Fibroblast of skin of back (primary cell): ENCODE data around the gene DTL.

Experiments used
- DNase-seq: peaks from one replicate; pipeline ENCODE4 v3.0.0-alpha.2; 2013

Gene DTL

DNA sequence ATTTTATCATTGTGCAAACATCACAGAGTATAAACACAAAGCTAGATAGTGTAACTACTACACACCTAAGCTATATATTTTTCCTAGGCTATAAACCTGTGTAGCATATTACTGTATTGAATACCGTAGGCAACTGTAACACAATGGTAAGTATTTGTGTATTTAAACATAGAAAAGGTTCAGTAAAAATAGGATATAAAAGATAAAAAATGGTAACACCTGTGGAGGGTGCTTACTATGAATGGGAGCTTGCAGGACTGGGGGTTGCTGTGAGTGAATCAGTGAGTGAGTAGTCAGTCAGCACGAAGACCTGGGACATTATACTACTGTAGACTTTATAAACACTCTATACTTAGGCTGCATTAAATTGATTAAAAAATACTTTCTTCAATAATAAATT lies 4.1 kb downstream of the DTL start:
- no peak for DNase-seq

DNA sequence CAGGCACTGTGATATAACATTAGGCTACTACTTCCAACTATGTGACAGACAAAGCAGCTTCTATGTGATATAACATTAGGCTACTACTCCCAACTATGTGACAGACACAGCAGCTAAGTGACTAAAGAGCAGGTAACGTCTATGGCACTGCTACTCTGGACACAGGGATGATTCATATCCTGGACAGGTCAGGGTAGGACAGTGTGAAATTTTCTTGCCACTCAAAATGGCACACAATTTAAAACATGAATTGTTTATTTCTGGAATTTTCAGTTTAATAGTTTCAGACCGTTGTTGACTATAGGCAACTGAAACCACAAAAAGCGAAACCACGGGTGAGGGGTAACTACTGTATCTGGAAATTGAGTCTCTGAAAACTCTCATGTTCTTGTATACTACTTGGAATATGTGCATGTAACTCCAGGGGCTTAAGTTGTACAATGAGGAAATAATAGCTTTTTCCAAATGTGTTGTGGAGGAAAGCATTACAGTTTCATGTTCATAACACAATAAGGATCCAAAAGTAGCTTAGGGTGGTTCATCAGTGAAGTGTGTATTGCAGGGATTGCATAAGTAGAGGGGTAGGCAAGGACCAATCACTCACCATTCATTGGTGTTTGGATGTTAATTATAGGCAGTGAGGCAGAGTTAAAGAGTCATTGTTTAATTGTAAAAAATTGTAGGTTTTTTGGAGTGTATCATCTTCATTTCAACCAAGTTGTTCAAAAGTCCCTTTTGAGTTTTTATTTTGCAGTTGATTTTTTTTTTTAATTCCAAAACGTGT lies 5.3 kb downstream of the DTL start:
- DNase-seq = no peak

DNA sequence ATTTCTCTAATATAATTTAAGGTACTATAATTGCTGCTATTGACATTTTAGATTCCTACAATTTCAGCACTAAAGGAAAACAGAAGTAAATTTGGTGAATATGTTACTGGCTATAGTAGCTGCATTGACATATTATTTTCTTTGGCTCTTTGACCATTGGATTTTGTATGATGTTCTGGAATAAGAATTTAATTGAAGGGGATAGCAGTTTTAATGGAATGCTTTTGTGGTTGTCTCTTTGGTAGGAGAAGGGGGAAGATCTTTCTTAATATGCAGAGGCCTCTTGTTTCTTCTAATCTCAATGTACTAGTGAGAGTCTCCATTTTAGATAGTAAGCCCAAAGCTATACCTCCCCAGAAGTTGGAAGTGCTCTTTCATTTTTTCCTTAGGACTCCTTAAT lies 6.9 kb downstream of the DTL start:
- peak; percentile 60 for DNase-seq

DNA sequence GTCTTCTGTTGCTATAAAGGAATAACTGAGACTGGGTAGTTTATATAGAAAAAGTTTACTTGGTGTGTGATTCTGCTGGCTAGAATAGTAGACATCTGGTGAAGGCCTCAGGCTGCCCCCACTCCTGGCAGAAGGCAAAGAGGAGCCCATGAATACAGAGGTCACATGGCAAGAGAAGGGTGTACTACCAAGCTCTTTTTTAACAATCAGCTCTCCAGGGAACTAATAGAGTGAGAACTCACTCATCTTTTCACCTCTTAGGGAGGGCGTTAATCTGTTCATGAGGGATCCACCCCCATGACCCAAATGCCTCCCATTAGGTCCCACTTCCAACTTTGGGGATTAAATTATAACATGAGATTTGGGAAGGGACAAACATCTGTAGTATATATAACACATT lies 9.3 kb downstream of the DTL start:
- no peak for DNase-seq

DNA sequence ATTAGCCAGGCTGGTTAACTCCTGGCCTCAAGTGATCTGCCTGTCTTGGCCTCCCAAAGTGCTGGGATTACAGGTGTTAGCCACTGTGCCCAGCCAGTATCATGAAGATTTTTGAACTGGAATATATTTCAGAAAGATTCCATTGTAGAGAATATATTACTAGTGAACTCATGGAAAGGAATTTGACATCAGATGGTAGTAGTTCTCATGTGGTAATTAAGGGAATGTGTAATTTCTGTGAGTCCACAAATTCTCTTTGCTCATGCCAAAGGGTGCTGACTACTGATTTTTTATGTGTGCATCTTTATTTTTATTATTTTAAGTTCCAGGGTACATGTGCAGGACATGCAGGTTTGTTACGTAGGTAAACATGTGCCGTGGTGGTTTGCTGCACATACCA lies 10.4 kb downstream of the DTL start:
- no peak for DNase-seq

DNA sequence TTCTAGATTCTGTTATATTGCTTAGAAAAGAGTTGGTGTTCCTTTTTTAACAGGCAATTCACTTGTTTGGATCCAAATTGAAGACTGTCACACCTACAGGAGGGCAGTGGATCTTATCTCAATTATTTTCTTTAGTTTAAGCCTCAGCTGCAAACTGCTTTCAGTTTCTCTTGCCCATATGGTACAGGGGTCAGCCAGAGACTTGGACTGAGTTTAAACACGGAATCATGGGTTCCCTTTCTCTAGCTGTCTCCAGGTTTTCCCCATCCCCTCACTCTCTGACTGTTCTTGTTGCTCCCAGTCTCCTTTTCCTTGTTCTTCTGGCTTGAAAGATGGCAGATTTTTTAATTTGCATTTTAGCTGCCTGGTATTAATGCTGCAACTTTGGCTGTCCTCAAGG lies 18.4 kb downstream of the DTL start:
- DNase-seq = no peak

DNA sequence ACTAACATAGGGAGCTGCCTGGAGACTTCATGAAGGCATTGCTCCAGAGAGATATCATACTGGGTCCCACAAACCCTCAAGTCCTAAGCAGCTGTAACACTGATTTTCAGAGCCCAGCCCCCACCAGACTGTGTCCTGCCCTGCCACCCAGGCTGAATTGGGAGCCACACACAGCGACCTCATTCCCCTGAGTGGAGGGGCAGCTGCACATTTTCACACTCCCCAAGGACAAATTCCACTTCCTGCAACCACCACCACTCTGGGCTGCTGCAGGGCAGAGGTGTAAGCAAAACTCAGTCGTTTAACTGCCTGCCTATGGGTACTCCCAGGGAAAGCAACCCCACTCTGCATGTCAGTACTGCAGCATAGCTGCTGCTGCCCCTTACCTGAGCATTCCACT lies 19.8 kb downstream of the DTL start:
- DNase-seq = no peak

DNA sequence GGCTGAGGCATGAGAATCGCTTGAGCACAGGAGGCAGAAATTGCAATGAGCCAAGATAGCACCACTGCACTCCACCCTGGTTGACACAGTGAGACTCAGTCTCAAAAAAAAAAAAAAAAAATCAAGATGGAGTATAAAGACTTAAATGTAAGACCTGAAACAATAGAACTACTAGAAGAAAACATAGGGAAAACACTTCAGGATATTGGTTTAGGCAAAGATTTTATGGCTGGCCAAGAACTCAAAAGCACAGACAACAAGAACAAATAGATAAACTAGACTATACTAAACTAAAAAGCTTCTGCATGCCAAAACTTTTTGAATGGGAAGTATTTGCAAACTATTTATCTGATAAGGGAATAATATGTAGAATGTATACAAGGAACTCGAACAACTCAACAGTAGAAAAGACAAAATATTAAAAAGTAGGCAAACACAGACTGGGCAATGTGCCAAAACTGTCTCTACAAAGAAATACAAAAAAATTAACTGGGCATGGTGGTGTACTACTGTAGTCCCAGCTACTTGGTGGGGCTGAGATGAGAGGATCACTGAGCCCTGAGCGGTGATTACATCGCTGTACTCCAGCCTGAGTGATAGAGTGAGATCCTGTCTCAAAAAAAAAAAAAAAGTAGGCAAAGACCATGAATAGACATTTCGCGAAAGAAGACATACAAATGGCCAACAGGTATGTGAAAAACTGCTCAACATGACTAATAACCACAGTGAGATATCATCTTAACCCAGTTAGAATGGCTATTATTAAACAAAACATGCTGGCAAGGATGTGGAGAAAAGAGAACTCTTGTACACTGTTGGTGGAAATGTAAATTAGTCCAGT lies 25.3 kb downstream of the DTL start:
- no peak for DNase-seq

DNA sequence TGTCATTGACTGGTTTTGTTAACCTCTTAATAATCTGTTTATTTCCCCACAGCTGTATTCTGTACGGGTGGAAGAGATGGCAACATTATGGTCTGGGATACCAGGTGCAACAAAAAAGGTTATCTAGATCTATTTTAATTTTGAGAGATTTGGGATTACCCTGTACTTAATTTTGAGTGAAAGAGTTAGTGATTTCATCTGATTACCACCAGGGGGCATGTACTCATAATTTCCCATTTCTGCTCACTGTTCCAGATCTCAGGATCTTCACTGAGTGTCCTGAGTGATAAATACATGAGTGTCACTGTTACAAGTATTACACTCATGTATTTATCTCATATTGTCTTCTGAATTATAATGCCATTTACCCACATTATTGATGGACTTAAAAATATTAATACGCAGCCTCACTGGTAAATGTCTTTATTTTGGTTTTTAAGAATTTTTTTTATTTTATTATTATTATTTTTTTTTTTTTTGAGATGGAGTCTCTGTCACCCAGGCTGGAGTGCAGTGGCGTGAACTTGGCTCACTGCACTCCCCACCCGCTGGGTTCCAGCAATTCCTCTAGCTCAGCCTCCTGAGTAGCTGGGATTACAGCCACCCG lies 27.4 kb downstream of the DTL start:
- peak; percentile 48 for DNase-seq

DNA sequence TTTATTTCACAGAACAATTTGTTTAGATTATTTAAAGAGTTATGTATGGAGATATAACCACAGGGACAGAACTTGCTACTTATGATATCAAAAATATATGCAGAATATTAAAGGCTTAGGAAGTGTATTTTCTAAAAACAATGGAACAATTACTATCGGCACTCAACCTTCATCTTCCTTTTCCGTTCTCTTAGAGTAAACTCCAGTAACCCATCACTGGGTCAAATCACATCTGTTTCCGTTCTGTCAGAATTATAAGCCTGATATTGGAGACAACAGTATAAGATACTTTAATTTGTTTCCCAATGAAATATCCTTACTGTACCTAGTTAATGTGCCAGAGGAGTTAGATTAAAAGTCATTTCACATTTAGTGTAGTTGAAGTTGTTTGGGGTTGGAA lies 32.2 kb downstream of the DTL start:
- DNase-seq = no peak

DNA sequence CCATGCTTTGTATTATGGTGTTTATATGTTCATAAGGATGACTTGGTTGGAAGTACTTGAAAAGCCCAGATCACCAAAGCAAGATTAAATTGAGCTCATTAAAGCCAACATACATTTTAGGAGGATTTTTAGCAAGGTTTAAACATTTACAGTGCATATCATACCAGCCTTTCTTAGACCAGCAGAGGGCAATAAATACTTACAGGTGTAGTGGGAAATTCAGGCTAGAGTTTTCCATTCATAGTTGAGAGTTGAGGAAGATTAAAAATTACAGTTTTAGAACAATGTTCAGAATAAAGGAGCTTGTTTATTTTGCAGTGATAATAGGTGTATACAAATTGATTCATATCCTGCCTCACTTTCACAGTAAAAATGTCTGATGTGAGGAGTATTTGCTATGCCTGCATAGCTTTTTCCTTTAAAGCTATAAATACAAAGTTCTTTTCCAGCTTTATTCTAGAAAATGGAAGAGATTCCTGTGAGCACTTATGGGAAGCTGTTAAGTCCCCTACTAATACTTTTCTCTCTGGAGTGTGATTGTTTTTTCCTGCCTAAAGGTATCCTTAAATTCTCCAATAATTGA lies 35.3 kb downstream of the DTL start:
- DNase-seq = peak; percentile 49

DNA sequence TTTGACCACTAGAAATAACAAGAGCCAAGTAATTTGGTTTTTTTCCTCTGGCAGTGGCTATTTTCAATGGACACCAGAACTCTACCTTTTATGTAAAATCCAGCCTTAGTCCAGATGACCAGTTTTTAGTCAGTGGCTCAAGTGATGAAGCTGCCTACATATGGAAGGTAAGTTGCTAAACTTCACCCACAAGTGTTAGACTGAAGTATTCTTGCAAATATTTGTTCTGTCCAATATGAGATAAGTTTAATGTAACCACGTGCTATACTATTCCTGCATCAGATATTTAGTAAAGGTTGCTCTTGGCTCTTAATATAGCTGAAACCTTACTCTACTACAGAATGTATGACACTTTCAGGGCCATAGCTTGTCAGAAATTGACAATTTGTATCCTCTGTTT lies 36.5 kb downstream of the DTL start:
- DNase-seq = no peak

DNA sequence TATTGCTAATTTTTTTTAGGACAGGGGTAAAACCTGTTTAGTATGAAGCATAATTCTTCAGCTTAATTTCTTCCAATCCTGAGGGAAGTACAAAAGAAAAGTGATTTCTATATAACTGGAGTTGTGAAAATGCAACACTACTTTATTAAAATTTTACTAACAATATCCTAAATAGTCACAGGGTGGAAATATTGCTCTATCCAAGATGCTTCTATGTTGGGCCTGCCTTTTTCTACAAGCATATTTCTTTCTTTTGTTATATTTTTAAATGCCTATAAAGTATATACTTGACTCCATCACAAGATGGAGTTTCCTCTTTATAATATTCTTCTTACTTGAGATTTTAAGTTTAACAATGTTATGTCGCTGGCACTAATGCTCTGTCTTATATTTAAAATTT lies 37.9 kb downstream of the DTL start:
- no peak for DNase-seq

DNA sequence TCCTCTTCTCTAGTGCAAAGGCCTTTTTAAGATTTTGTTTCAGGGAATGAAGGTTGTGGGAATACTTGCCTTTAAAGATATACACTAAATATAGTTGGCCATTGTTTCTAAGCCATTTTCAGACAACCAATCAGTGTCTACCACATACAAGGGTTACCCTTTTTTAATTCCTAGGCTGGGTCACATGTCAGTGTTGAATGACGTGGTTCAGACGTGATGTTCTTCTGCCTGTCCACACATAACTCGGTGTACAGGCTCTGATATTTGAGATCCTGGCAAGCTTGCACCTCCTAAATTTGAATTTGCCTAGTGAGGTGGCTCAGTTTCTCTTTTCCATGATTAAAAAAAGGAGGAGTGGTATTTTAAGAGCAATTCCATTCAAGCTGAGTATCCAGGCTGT lies 38.8 kb downstream of the DTL start:
- DNase-seq = no peak

DNA sequence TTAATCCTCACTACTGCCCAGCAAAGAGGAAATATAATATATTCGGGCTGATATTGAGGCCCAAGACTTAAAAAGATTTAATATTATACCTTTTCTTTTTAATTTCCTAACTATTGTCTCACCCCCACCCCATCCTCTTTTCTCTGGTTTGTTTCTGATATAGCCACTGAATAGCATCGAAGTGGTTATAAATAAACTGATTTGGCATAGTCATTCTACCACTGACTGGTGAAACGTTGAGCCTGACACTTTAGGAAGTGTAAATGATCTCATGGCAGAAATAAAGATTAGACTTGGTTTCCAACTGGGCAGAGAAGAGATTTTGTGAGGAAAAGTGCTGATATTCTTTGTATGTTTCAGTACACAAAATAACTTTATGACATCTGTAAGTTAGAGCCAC lies 39.3 kb downstream of the DTL start:
- no peak for DNase-seq

DNA sequence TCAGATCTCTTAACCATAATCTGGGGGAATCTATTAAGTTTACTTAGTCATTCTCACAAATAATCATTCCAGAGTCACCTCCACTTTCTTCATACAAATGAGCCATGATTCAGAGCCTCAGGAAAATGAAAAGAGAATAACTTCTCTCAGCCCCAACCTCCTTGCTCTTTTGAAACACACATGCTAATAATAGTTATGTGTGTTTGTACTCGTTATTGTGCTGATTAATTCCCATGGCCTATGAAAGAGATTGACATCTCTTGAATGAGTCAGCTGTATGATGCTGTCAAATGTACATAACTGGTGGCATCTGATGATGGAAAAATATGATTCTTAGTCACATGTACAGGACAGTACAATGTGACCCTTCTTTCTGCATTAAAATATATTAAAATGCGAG lies 41.5 kb downstream of the DTL start:
- no peak for DNase-seq

DNA sequence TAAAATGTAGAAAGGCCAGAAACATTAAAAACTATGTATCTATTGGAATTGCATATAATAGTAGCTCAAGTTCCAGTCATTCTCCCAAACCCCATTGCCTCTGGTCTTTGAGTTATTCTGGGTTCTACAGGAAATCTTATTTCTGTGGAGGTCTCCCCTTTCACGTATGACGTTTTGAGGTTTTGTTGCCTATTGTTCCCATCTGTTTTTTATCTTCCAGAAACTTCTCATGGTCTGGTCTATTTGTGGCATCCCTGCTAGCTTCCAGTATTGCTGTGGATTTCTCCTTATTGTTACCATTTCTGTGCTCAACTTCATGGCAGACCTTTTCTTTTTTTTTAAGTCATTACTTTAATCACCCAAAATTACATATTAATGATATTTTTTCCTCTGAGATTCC lies 43.3 kb downstream of the DTL start:
- DNase-seq = no peak

DNA sequence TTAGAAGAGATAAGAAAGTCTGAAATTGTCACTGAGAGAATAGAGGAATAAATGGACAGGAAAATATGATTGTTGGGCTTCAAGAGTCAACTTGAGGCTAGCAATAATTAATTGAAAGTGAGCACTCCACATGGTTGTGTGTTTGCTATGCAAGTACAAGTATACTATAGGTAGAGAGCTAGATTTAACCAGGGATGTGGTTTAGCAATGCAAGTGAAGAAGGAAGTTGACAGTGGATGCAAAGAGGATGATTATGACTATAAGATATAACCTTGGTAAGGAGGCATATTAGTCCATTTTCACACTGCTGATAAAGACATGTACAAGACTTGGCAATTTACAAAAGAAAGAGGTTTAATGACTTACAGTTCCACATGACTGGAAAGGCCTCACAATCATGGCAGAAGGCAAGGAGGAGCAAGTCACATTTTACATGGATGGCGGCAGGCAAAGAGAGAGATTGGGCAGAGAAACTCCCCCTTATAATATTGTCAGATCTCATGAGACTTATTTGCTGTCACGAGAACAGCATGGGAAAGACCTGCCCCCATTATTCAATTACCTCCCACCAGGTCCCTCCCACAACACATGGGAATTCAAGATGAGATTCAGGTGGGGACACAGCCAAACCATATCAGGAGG lies 47.3 kb downstream of the DTL start:
- DNase-seq = no peak

DNA sequence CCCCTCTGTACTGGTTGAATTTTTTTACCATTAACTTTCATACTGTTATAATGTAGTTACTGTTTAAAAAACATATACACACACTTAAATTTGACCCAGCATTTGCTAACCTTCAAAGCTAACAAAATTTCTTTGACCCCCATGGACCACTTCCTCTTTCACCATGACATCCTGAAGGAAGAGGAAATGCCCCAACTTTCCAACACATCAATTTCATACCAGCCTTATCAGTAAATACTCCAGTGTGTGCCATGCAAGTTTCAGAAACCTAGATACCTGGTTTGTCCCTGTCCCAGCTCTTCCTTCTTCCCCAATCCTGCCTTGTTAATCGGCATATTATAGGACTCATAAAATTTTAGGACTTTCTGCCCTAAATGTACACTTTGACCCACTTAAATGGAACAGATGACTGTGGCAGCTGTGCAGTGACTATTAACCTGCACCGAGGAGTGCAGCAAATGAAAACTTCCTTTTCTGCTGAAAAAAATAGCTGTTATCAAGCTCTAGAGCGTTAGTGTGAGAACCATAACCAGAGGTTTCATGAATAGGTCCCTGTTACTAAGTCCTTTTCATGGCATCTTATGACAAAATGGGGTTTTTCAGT lies 54.1 kb downstream of the DTL start:
- no peak for DNase-seq

DNA sequence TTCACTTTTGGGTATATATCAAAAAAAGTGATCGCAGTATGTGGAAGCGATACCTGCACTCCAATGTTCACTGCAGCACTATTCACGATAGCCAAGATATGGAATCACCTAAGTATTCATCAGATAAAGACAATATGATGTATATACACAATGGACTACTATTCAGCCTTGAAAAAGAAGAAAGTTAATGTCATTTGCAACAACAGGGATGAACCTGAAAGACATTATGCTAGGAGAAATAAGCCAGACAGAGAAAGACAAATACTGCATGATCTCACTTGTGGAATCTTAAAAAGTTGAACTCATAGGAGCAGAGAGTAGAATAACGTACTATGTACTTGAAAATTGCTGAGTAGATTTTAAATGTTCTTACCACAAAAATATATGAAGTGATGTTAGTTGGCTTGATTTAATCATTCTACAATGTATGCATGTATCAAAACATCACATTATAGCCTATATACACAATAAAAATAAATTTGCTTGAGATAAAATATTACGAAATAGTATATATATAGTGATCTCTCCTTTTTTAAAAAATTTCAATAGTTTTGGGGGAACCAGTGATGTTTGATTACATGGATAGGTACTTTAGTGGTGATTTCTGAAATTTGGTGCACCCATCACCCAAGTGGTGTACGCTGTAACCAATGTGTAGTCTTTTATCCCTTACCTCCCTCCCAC lies 56.0 kb downstream of the DTL start:
- no peak for DNase-seq

DNA sequence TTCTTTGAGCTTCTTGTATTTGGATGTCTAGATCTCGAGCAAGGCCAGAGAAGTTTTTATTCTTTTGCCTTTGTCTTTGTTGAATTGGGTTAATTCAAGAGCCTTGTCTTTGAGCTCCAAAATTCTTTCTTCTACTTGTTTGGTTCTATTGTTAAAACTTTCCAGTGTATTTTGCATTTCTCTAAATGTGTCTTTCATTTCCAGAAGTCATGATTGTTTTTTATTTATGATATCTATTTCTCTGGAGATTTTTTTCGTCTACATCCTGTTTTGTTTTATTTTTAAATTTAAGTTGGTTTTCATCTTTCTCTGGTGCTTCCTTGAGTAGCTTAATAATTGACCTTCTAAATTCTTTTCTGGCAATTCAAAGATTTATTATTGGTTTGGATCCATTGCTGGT lies 61.8 kb downstream of the DTL start:
- no peak for DNase-seq

DNA sequence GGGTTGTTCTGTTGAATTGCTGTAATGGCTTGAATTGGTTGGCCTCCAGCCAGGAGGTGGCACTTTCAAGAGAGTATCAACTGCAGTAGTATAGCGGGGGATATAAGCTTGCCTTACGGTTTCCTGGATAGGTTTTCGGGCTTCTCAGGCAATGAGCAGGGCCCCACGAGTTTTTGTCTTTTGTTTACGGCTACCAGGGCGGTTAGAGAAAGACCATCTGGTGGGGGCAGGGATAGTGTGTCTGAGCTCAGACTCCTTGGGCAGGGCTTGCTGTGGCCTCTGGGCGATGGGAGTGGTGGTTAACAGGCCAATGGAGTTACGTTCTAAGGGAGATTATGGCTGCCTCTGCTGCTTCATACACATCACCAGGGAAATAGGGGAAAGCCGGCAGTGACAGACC lies 62.8 kb downstream of the DTL start:
- no peak for DNase-seq
